Activated CD4-positive, alpha-beta T cell treated with anti-CD3 and anti-CD28 coated beads, Interleukin-2, amount 50 U/mL, for 4 hours (primary cell): ENCODE results near the gene BRD3.
"Not testable (repeated sequence)": the region's sequence is repeated elsewhere in the genome, so short reads cannot be mapped to it uniquely, and the experiment has no call there.

Experiments
- DNase-seq, 2 experiments: peaks; one replicate each; pipeline ENCODE4 v3.0.0-alpha.2; 2020

Gene BRD3

DNA sequence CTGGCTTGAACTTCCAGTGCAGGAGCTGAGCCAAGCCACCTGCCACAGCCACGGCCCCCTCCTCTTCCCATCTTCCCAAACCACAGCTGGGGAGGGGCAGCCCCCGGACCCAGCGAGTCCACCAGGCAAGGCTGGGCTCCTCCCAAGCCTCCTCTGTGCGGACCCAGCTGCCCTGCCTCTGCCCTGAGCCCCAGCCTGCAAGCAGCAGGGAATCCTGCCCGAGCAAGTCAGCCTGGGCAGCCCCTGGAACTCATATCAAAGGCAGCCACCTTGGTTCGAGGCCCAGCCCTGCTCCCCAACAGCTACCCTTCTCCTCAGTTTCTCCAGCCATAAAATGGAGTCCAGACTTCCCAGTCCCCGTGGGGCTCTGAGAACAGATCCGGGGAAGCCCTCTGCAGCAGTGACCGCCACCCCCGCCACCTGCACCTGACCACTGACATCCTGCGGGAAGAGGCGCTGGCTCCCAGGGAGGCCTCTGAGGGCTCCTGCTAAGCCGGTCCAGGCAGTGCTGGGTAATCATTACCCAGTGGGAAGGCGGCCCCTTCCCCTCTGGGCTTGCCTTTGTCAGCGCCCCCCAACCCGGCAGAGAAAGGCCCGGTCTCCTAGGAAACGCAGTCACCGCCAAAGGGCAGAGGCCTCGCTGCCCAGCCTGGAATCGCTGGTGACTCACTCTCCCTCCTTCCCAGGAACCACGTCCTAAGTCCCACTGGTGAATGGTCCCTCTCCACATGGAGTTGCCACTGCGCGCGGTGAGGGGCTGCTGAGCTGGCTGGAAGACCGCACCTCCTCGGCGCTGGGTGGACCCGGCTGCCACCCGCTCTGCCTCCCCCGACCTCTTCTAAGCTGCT, 77.2 kb downstream of the BRD3 start:
- DNase-seq, result no peak

DNA sequence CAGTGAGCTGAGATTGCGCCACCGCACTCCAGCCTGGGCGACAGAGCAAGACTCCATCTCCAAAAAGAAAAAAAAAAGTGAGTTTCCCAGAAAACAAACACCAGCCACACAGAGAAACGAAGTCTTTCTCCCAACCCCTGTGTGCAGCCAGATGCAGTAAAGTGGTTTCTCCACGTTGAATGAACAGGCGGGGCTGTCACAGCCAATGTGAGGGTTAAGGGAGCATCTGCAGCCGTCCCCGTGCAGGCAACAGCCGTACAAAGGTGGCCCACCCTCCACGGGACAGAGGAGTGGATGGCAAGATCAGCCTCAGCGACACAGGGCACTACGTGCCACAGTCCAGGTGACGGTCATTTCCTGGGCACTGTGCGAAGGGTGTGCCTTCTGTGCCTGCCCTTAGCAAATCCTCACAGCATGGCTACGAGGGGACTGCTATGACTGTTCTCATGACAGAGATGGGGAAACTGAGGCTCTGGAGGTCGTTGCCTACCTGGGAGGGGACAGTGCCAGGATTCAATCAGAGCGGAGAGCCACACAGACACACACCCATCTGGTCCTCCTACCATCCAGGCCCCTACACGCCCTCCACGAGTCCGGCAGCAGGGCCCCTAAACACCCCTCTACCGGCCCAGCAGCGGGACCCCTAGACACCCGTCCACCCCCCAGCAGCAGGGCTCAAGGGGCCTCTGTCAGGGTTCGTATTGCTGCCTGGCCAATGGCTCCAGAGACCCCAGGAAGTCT, 78.0 kb downstream of the BRD3 start:
- no peak for DNase-seq

DNA sequence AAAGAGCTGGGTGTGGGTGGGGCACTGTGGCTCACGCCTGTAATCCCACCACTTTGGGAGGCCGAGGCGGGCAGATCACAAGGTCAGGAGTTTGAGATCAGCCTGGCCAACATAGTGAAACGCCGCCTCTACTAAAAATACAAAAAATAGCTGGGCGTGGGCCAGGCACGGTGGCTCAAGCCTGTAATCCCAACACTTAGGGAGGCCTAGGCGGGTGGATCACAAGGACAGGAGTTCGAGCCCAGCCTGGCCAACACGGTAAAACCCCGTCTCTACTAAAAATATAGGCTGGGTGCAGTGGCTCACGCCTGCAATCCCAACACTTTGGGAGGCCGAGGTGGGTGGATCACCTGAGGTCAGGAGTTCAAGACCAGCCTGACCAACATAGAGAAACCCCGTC, 79.1 kb downstream of the BRD3 start:
- not testable (repeated sequence) for DNase-seq

DNA sequence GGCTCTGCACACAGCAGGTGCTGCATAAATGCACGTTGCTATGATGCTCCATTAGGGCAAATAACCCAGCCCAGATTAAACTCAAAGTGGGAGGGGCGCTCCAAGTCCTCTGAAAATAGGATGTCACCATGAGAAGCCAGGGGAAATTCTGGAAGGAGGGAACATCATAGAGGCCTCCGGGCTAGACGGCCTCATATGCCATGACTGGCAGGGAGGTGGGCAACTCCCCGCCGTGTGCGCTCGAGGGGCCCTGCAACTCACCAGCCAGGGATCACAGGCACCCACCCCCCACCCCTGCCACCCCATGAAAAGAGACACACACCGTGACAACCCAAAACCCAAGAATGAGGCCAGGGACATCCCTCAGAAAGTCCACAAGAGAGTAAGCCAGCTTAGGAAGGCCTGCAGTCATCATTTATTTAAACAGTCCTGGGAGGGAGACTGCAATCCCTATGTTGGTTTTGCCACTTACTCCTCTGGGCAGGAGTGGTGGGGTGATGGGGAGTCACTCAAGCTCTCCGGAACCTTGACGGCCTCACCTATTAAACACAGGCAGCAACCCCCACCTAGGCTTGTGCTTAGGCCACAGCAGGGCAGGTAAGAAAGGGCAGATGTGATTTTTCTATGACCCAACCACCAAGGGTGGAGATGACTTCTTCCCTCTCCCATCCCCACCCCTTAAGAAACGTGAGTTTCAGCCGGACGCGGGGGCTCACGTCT, 79.7 kb downstream of the BRD3 start:
- DNase-seq, result no peak

DNA sequence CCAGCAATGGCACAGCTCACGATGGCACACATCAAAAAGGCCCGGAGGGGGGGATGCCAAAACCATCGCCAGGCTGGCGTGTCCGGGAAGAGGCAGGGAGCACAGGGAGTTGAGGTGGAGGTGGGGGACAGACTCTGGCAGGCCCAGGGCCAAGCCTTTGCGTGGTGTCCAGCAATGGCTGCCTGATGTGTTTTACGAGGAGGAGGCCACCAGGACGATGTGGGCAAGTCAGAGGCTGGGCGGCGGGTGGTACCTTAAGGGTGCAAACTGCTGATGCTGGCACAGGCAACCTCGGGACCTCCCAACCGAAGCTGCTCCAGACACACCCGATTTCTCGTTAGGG, 80.4 kb downstream of the BRD3 start:
- no peak for DNase-seq

DNA sequence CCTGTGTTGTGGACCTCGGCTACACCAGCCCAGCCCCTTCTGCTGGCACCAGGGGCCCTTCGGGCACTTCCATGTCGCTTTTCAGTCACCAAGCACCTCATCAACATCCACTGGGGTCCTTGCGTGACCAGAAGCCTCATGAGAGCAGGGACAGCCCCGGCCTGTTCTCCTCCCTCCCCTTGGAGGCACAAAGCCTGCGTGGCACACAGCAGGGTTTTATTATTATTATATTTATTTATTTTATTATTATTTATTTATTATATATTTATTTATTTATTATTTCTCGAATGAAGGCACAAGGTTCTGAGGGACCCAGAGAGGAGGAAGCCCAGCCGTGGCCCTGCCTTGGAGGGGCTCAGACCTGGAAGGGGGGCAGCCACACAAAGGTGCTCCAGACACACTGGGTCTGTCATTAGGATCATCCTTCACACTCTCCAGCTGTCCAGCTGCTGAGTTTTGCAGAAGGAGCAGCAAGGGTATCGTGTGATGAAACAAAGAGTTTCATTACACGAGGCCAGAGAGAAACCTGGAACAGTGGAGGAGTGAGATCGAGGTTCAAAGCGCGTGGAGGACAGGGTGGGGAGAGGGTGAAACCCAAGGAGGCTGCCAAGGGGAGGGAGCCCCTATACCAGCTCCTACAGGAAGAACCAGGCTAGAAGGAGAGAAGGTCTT, 80.9 kb downstream of the BRD3 start:
- no peak for DNase-seq

DNA sequence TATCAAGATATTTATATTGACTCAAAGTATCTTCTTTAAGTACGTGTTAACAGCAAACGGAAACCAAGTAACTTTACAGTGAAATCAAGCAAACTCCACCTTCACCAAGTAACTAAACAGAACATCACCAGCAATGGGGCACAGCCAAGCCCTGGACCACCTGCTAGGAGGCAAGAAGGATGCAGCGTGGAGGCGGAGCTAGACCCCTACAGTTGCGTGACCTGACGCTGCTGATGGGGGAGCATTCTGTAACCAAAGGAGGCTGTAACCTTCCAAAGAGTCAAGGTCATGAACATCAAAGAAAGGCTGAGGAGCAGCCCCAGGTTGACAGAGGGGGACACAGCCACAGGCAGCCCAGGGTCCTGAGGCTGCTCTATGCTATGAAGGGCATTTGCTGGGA, 81.8 kb downstream of the BRD3 start:
- no peak for DNase-seq

DNA sequence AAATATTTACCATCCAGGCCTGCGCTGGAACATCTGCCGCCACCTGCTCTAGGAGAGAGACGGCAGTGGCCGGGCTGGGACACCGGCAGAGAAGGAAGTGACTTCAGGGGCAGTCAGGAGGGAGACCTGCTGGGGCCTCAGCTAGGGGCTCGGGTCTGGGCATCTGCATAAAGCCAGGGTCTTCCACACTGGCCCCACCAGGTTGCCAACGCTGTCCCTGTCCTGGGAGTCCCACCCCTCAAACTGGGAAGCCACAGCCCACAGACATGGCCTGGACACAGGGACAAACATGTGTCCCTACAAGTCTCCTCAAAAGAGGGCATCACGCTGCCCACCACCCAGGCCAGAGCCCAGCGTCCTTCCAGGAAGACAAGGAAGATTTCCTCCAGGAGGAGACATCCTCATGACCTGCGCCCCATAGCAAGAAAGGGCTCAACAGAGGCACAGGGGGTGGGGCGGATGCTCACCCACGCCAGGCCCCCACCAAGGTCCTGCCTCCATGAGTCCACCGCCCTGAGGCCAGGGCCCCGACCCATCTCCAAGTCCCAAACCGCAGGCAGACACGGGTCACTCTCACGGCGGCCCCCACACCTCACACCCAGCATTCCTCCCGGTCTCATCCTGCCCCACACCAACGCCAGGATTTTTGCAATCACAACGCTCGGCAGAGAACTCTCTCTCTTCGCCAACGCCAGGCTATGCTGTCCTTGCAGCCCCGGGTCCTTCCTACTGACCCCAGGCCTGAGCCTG, 84.7 kb downstream of the BRD3 start:
- DNase-seq, result no peak

DNA sequence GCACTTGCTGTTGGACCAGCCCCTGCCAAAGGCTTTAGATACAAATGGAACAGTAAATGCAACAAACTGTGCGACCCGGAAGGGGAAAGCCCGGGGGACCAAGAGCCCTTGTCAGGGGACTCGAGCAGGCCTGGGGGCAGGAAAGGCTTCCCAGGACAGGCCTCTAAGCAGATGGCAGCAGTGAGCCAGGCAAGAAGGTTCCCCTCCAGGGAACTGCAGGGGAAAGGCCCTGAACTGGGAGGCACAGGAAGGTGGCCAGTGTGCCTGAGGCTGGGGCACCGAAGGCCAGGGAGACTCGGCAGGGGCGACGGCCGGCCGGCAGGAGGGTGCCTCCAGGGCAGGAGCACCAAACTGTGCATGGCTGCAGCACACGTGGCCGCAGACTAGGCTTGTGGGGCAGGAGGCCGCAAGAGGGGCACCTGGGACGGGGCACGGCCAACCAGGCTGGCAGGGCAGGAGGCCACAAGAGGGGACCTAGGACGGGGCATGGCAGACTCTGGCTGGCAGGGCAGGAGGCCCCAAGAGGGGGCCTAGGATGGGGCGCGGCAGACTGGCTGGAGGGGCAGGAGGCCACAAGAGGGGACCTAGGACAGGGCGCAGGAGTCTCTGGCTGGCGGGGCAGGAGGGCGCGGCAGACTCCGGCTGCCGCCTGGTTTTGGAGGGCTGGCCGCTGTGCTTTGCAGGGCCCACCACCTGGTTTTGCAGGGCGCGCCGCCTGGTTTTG, 85.7 kb downstream of the BRD3 start:
- DNase-seq, result no peak

DNA sequence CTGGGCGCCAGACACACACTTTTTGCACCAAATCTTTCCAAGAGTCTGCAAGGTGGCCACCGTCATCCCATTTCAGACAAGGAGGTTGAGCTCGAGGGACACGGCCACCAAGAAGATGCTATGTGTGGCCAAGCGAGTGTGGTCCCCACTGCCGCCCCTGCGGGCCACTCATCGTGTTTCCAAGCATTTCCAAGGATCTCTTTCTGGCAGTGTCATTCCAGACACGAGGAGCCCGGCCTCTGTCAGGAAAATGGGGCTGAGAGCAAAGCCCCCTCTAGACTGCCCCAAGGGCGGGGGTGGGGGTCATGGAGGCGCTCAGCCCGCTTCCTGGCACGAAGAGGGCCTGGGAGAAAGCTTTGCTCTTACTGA, 86.3 kb downstream of the BRD3 start:
- no peak for DNase-seq

DNA sequence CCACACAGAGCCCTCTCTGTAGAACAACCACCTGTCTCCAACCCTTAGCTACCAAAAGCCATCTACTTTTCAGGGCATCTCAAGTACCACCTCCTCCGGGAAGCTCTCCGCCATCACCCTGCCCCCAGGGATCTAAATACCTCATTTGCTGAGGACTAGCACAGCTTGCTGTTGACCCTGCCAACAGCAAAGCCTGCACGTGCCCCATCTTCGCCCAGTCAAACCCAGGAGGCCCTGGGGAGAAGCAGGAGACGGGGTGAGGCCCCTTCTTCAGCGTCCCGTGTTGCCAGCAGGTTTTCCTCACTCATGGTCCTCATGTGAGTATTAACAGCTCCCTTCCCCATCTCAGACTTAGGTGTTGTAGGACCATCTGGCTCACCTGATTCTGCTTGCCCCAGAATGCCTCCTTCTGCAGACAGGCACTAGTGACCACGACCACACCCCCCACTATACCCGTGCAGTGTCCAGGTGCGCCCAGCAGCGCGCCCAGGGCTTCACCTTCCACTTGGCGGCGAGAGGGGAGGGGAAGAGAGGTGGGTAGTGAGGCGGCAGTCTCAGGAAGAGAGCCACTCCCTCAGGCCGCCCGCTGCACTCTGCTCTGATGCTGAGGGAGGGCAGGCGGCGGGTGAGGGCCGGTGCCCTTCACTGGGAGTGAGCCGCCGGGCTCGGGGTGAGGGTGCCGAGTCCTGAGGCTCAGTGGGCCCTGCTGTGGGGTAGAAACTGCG, 86.8 kb downstream of the BRD3 start:
- no peak for DNase-seq
